H9 (cell line): Measurements from ENCODE around the gene EPHA2. TPM values are rescaled to one million over a fixed set of nuclear protein-coding genes. Genes with fewer than 3 reads are reported as not detected.

Experiments used
- DNase-seq: peaks from one replicate; pipeline ENCODE4 v3.0.0-alpha.2; 2017
- H2AFZ ChIP-seq: one replicate; pipeline ENCODE4 v1.6.1; 2013; ENCODE audit warnings: mild to moderate bottlenecking, low read length, control low read depth, moderate library complexity
- H2AK5ac ChIP-seq: 2 replicates; pipeline ENCODE4 v1.6.1; 2013; ENCODE audit warnings: low read length, control low read depth, mixed read lengths; ENCODE audit not compliant: insufficient read length
- H2BK120ac ChIP-seq: one replicate; pipeline ENCODE4 v1.6.1; 2013; ENCODE audit warnings: low read depth, mild to moderate bottlenecking, low read length, control low read depth, inconsistent platforms; ENCODE audit not compliant: poor library complexity, severe bottlenecking
- H2BK12ac ChIP-seq: 2 replicates; pipeline ENCODE4 v1.6.1; 2013; ENCODE audit warnings: low read length, control low read depth, mixed read lengths, low read depth; ENCODE audit not compliant: insufficient read length
- H2BK15ac ChIP-seq: 2 replicates; pipeline ENCODE4 v1.6.1; 2013; ENCODE audit warnings: low read depth, low read length, control low read depth
- H2BK20ac ChIP-seq: one replicate; pipeline ENCODE4 v1.6.1; 2013; ENCODE audit warnings: low read depth, mild to moderate bottlenecking, low read length, control low read depth, inconsistent platforms; ENCODE audit not compliant: poor library complexity, severe bottlenecking
- H2BK5ac ChIP-seq: 2 replicates; pipeline ENCODE4 v1.6.1; 2013; ENCODE audit warnings: low read length, control low read depth, mixed read lengths; ENCODE audit not compliant: insufficient read length
- H3K14ac ChIP-seq: 2 replicates; pipeline ENCODE4 v1.6.1; 2013; ENCODE audit warnings: low read length, control low read depth; ENCODE audit not compliant: insufficient read depth
- H3K18ac ChIP-seq: 2 replicates; pipeline ENCODE4 v1.6.1; 2013; ENCODE audit warnings: low read depth, mild to moderate bottlenecking, mixed read lengths, low read length, control low read depth; ENCODE audit not compliant: insufficient read length
- H3K23ac ChIP-seq: 2 replicates; pipeline ENCODE4 v1.6.1; 2013; ENCODE audit warnings: low read length, control low read depth, mixed read lengths, low read depth; ENCODE audit not compliant: insufficient read length
- H3K23me2 ChIP-seq: 2 replicates; pipeline ENCODE4 v1.6.1; 2013; ENCODE audit warnings: low read depth, mild to moderate bottlenecking, mixed read lengths, low read length, control low read depth; ENCODE audit not compliant: insufficient read length, poor library complexity, severe bottlenecking
- H3K27ac ChIP-seq: 2 replicates; pipeline ENCODE4 v1.5.1; 2013; ENCODE audit warnings: low read length, control low read depth, mixed read lengths, low read depth; ENCODE audit not compliant: insufficient read length
- H3K27me3 ChIP-seq: 2 replicates; pipeline ENCODE4 v1.6.1; 2013; ENCODE audit warnings: low read length, control low read depth, inconsistent platforms; ENCODE audit not compliant: insufficient read depth
- H3K4ac ChIP-seq: 2 replicates; pipeline ENCODE4 v1.6.1; 2013; ENCODE audit warnings: low read depth, mild to moderate bottlenecking, control low read depth, inconsistent platforms, low read length, moderate library complexity
- H3K4me1 ChIP-seq: 2 replicates; pipeline ENCODE4 v1.6.1; 2013; ENCODE audit warnings: low read length, control low read depth, inconsistent platforms; ENCODE audit not compliant: insufficient read depth
- H3K4me2 ChIP-seq: 2 replicates; pipeline ENCODE4 v1.6.1; 2013; ENCODE audit warnings: low read length, control low read depth, mixed read lengths; ENCODE audit not compliant: insufficient read length, insufficient read depth
- H3K56ac ChIP-seq: 2 replicates; pipeline ENCODE4 v1.6.1; 2013; ENCODE audit warnings: low read depth, mild to moderate bottlenecking, mixed read lengths, low read length, control low read depth; ENCODE audit not compliant: insufficient read length
- H3K79me1 ChIP-seq: 2 replicates; pipeline ENCODE4 v1.6.1; 2013; ENCODE audit warnings: low read depth, mild to moderate bottlenecking, moderate library complexity, low read length, control low read depth, inconsistent platforms; ENCODE audit not compliant: insufficient read depth, poor library complexity, severe bottlenecking
- H3K79me2 ChIP-seq: 2 replicates; pipeline ENCODE4 v1.6.1; 2013; ENCODE audit warnings: low read length, control low read depth, inconsistent platforms; ENCODE audit not compliant: insufficient read depth
- H3K9ac ChIP-seq: 2 replicates; pipeline ENCODE4 v1.6.1; 2013; ENCODE audit warnings: low read length, control low read depth, mixed read lengths; ENCODE audit not compliant: insufficient read length; ENCODE audit errors: extremely low read depth
- H3K9me3 ChIP-seq: one replicate; pipeline ENCODE4 v1.6.1; 2013; ENCODE audit warnings: low read depth, low read length, inconsistent platforms; ENCODE audit not compliant: control insufficient read depth
- H3T11ph ChIP-seq: one replicate; pipeline ENCODE4 v1.6.1; 2013; ENCODE audit warnings: mild to moderate bottlenecking, low read length, control low read depth, inconsistent platforms
- H4K20me1 ChIP-seq: one replicate; pipeline ENCODE4 v1.6.1; 2013; ENCODE audit not compliant: control insufficient read depth, insufficient read length, insufficient read depth
- H4K5ac ChIP-seq: 2 replicates; pipeline ENCODE4 v1.6.1; 2013; ENCODE audit warnings: low read depth, mild to moderate bottlenecking, mixed read lengths, low read length, control low read depth; ENCODE audit not compliant: insufficient read length
- H4K8ac ChIP-seq: replicated peaks from 2 replicates; pipeline ENCODE4 v1.6.1; 2013; ENCODE audit warnings: low read length, control low read depth, mixed read lengths, low read depth; ENCODE audit not compliant: insufficient read length
- H4K91ac ChIP-seq: 2 replicates; pipeline ENCODE4 v1.6.1; 2013; ENCODE audit warnings: low read depth, mild to moderate bottlenecking, moderate library complexity, mixed read lengths, low read length, control low read depth; ENCODE audit not compliant: insufficient read length
- H3K27ac Mint-ChIP-seq, 3 experiments: 2 replicates in 2 of 3; 3 replicates in 1 of 3; pipeline ENCODE4 v1.8.0; 2020 to 2021; ENCODE audit warnings: mixed read lengths in 3 of 3, mild to moderate bottlenecking in 1 of 3, moderate library complexity in 1 of 3
- H3K27me3 Mint-ChIP-seq: 2 replicates; pipeline ENCODE4 v1.8.0; 2021; ENCODE audit warnings: low read depth, mild to moderate bottlenecking, moderate library complexity, mixed read lengths
- H3K36me3 Mint-ChIP-seq, 3 experiments: 2 replicates in 2 of 3; 3 replicates in 1 of 3; pipeline ENCODE4 v1.8.0; 2020 to 2021; ENCODE audit warnings: low read depth in 3 of 3, mixed read lengths in 3 of 3; ENCODE audit not compliant: insufficient read depth in 1 of 3
- H3K4me1 Mint-ChIP-seq, 2 experiments: 2 replicates each; pipeline ENCODE4 v1.8.0; 2020; ENCODE audit warnings: mixed read lengths in 2 of 2
- H3K4me3 Mint-ChIP-seq, 2 experiments: 2 replicates in 1 of 2; 3 replicates in 1 of 2; pipeline ENCODE4 v1.8.0; 2020 to 2021; ENCODE audit warnings: mild to moderate bottlenecking in 2 of 2, mixed read lengths in 2 of 2, moderate library complexity in 1 of 2
- H3K9me3 Mint-ChIP-seq, 2 experiments: 2 replicates in 1 of 2; 3 replicates in 1 of 2; pipeline ENCODE4 v1.8.0; 2020; ENCODE audit warnings: mild to moderate bottlenecking in 2 of 2, mixed read lengths in 2 of 2, moderate library complexity in 1 of 2
- CTCF ChIP-seq: fragments of 200-600 bp; sonication (generic); conservative IDR thresholded peaks from 3 replicates; pipeline ENCODE4 v1.8.0; 2021; ENCODE audit warnings: antibody characterized with exemption, mild to moderate bottlenecking
- WGBS: extraction: QIAGEN DNeasy Blood & Tissue Kit; methylation state at CpG from one replicate; pipeline ENCODE4 v1.1.7; 2013; ENCODE audit warnings: missing lambda C conversion rate, low lambda C conversion rate, mixed read lengths; ENCODE audit not compliant: insufficient read length; ENCODE audit errors: extremely low coverage; 5-methylcytosine and 5-hydroxymethylcytosine counted together
- total RNA-seq: library from RNA; stranded (reverse); gene quantifications from 2 replicates; pipeline ENCODE4 v1.2.1, GENCODE V29; 2021

The EPHA2 gene
- total RNA-seq, 1 experiment from 2014 or later = 33.1 TPM

GRCh38 chr1:16162163-16162822, 6.4 kb upstream of the EPHA2 start:
- H2BK120ac ChIP-seq = no peak overlapping the region
- no peak overlapping the region for H2AK5ac ChIP-seq
- H3K79me2 ChIP-seq = no peaks in the 10 kb centered on the region
- H3T11ph ChIP-seq = no peak overlapping the region
- peak; percentile 89 for DNase-seq
- no peak overlapping the region for H2BK20ac ChIP-seq
- no peaks in the 10 kb centered on the region for H3K36me3 Mint-ChIP-seq
- H4K91ac ChIP-seq = no peak overlapping the region
- H3K56ac ChIP-seq = no peak overlapping the region
- TF ChIP-seq CTCF = no peak
- H4K8ac ChIP-seq = no peak overlapping the region
- H3K4me3 Mint-ChIP-seq = peak overlapping the region; percentile 40 to 77
- no CpG with 5 or more reads among the region's 32 CpGs for WGBS
- H2BK15ac ChIP-seq = no peak overlapping the region
- H3K27ac ChIP-seq = no peak overlapping the region
- H3K4ac ChIP-seq = no peak overlapping the region
- H2BK5ac ChIP-seq = no peak overlapping the region
- no peaks in the 10 kb centered on the region for H3K79me1 ChIP-seq
- H3K4me1 Mint-ChIP-seq = peaks cover 36 to 44% of the 10 kb centered on the region in 2 experiments
- H3K9me3 ChIP-seq = no peaks in the 10 kb centered on the region
- H3K18ac ChIP-seq = no peak overlapping the region
- no peaks in the 10 kb centered on the region; the same call in 1 of the 2 replicates for H3K27me3 ChIP-seq
- H3K23me2 ChIP-seq = no peaks in the 10 kb centered on the region
- H2BK12ac ChIP-seq = no peak overlapping the region
- no peak overlapping the region for H3K14ac ChIP-seq
- peak overlapping the region; percentile 15 for H3K4me2 ChIP-seq
- H3K27ac Mint-ChIP-seq = peak overlapping the region in 1 of 3 experiments; percentile 60; a peak in 1 of 7 replicates
- no peak overlapping the region for H3K9ac ChIP-seq
- H4K20me1 ChIP-seq = no peaks in the 10 kb centered on the region
- no peak overlapping the region for H4K5ac ChIP-seq
- peaks cover 27% of the 10 kb centered on the region for H3K27me3 Mint-ChIP-seq
- no peak overlapping the region for H3K23ac ChIP-seq
- peaks cover 4% of the 10 kb centered on the region for H3K4me1 ChIP-seq
- no peaks in the 10 kb centered on the region for H3K9me3 Mint-ChIP-seq
- no peak overlapping the region for H2AFZ ChIP-seq
